ENCODE measurements around the gene PPM1G. TPM values are rescaled to one million over a fixed set of nuclear protein-coding genes. Genes with fewer than 3 reads are reported as not detected.

The PPM1G gene
- 97.8 TPM for polyA plus RNA-seq (2013, experiment 1 of 2)
- 96.1 TPM for polyA plus RNA-seq (2013, experiment 2 of 2)

- Histone ChIP-seq H3K9me3 (ENCODE audit: control insufficient read depth, low read length) (no peaks in the 10 kb centered on the region), H3K36me3 (ENCODE audit: control insufficient read depth, insufficient read depth, low read length) (peaks cover 15% of the 10 kb centered on the region), H3K4me3 (ENCODE audit: extremely low read depth, insufficient read depth, low read length, poor library complexity, severe bottlenecking) (peak within 1 kb of the TSS; percentile 87), H3K4me1 (ENCODE audit: control insufficient read depth, insufficient read depth, low read length, poor library complexity, severe bottlenecking) (peaks cover 2% of the 10 kb centered on the region), H3K27ac (ENCODE audit: low read depth, low read length, severe bottlenecking) (peak within 1 kb of the TSS; percentile 77)
- 5% methylated on average over 49 to 78 of the region's 82 CpGs for WGBS, 2 experiments (ENCODE audit: insufficient coverage in 2 of 2)
Observed at GRCh38 chr2:27409321-27410073, at the start of gene PPM1G. TSS of gene PPM1G (minus strand) at chr2:27409591. CDS start at chr2:27409422, 169 bp downstream.

GRCh38 chr2:27453968-27454367 is 44.6 kb upstream of the PPM1G start:
- Histone ChIP-seq H3K36me3 (ENCODE audit: control insufficient read depth, insufficient read depth, low read length) (peaks cover 67% of the 10 kb centered on the region), H3K27ac (ENCODE audit: low read depth, low read length, severe bottlenecking) (no peak overlapping the region), H3K4me1 (ENCODE audit: control insufficient read depth, insufficient read depth, low read length, poor library complexity, severe bottlenecking) (no peaks in the 10 kb centered on the region), H3K4me3 (ENCODE audit: extremely low read depth, insufficient read depth, low read length, poor library complexity, severe bottlenecking) (no peak overlapping the region), H3K9me3 (ENCODE audit: control insufficient read depth, low read length) (no peaks in the 10 kb centered on the region)
- WGBS, 2 experiments (ENCODE audit: insufficient coverage in 2 of 2): 83 to 90% methylated on average over 6 of the region's 7 CpGs

DNA sequence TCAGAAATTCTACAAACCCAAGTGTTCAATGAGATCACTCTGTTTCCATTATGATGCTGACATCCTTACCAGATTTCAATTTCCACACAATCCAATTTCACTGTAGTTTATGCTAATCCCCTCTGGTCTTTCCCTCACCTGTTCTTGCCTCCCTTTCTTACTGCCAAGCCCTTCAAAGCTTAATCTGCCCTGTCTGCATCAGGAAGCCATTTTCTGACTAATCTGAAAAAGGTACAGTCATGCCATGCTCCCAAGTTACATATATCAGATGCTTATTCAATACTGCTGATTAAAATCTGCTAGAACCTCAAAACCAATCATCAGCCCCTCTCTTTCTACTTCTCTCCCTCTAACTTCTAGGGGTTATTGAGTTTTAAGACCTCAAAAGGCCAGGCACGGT is 41.7 kb upstream of the PPM1G start:
- no peak overlapping the region for H3K4me3 ChIP-seq (ENCODE audit: extremely low read depth, insufficient read depth, low read length, poor library complexity, severe bottlenecking)
- H3K9me3 ChIP-seq (ENCODE audit: control insufficient read depth, low read length): no peaks in the 10 kb centered on the region
- peaks cover 64% of the 10 kb centered on the region for H3K36me3 ChIP-seq (ENCODE audit: control insufficient read depth, insufficient read depth, low read length)
- no CpG with 5 or more reads among the region's 1 CpG for WGBS, 2 experiments (ENCODE audit: insufficient coverage in 2 of 2)
- H3K27ac ChIP-seq (ENCODE audit: low read depth, low read length, severe bottlenecking): no peak overlapping the region
- no peaks in the 10 kb centered on the region for H3K4me1 ChIP-seq (ENCODE audit: control insufficient read depth, insufficient read depth, low read length, poor library complexity, severe bottlenecking)

- Histone ChIP-seq H3K4me1 (ENCODE audit: control insufficient read depth, insufficient read depth, low read length, poor library complexity, severe bottlenecking) (no peaks in the 10 kb centered on the region), H3K36me3 (ENCODE audit: control insufficient read depth, insufficient read depth, low read length) (peaks cover 64% of the 10 kb centered on the region), H3K27ac (ENCODE audit: low read depth, low read length, severe bottlenecking) (no peak overlapping the region), H3K9me3 (ENCODE audit: control insufficient read depth, low read length) (no peaks in the 10 kb centered on the region), H3K4me3 (ENCODE audit: extremely low read depth, insufficient read depth, low read length, poor library complexity, severe bottlenecking) (no peak overlapping the region)
- 59 to 78% methylated on average over 1 to 3 of the region's 3 CpGs for WGBS, 2 experiments (ENCODE audit: insufficient coverage in 2 of 2)
Observed at GRCh38 chr2:27448381-27448780, 39.0 kb upstream of the PPM1G start.

DNA sequence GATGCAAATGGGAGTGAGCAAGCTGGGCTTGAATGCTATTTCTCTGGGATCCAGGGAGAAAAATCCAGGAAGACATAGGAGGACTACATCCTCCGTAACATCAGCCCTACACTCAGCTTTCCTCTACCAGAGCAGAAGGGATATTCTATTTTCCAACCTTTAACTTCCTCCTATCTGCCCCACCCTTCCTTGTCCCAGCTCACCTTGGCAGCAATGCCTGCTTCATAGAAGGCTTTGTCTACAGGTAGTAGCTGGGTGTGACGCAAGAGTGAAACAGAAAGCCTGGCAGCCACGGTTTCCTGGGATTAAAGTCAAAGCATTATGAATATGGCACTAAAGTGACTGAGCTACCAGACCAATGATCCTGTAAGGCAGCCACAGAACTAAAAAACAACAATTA is 36.7 kb upstream of the PPM1G start:
- peaks cover 8% of the 10 kb centered on the region for H3K4me1 ChIP-seq (ENCODE audit: control insufficient read depth, insufficient read depth, low read length, poor library complexity, severe bottlenecking)
- no peaks in the 10 kb centered on the region for H3K9me3 ChIP-seq (ENCODE audit: control insufficient read depth, low read length)
- H3K27ac ChIP-seq (ENCODE audit: low read depth, low read length, severe bottlenecking): no peak overlapping the region
- no peak overlapping the region for H3K4me3 ChIP-seq (ENCODE audit: extremely low read depth, insufficient read depth, low read length, poor library complexity, severe bottlenecking)
- WGBS, 2 experiments (ENCODE audit: insufficient coverage in 2 of 2): 100% methylated on average over 1 of the region's 3 CpGs; no CpG with 5 or more reads in 1 of the 2 experiments
- H3K36me3 ChIP-seq (ENCODE audit: control insufficient read depth, insufficient read depth, low read length): peaks cover 59% of the 10 kb centered on the region

DNA sequence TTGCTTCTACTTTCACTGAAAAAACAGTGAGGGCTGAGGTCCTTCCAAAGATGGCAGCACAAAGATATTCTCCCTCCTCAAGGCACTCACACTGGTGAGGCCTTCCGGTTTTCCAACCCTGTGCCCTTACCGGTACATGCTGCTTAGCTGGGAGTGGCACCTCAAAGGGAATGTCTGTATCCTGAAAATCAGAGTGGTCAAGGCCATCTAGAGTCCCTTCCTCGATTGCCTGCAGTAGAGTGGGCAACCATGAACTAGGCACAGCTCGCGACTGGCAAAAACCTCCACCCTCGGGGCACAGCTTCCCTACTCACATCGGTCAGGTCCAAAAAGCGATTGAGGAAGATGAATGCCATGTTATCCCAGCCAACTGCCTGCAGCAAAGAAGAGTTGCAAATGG is 36.2 kb upstream of the PPM1G start:
- Histone ChIP-seq H3K9me3 (ENCODE audit: control insufficient read depth, low read length) (no peaks in the 10 kb centered on the region), H3K4me1 (ENCODE audit: control insufficient read depth, insufficient read depth, low read length, poor library complexity, severe bottlenecking) (peaks cover 8% of the 10 kb centered on the region), H3K4me3 (ENCODE audit: extremely low read depth, insufficient read depth, low read length, poor library complexity, severe bottlenecking) (no peak overlapping the region), H3K36me3 (ENCODE audit: control insufficient read depth, insufficient read depth, low read length) (peaks cover 59% of the 10 kb centered on the region), H3K27ac (ENCODE audit: low read depth, low read length, severe bottlenecking) (no peak overlapping the region)
- 91 to 94% methylated on average over 6 to 8 of the region's 8 CpGs for WGBS, 2 experiments (ENCODE audit: insufficient coverage in 2 of 2)

GRCh38 chr2:27445155-27445554 is 35.8 kb upstream of the PPM1G start:
- 92 to 96% methylated on average over 7 to 8 of the region's 8 CpGs for WGBS, 2 experiments (ENCODE audit: insufficient coverage in 2 of 2)
- Histone ChIP-seq H3K27ac (ENCODE audit: low read depth, low read length, severe bottlenecking) (no peak overlapping the region), H3K4me3 (ENCODE audit: extremely low read depth, insufficient read depth, low read length, poor library complexity, severe bottlenecking) (no peak overlapping the region), H3K36me3 (ENCODE audit: control insufficient read depth, insufficient read depth, low read length) (peaks cover 61% of the 10 kb centered on the region), H3K9me3 (ENCODE audit: control insufficient read depth, low read length) (no peaks in the 10 kb centered on the region), H3K4me1 (ENCODE audit: control insufficient read depth, insufficient read depth, low read length, poor library complexity, severe bottlenecking) (peaks cover 8% of the 10 kb centered on the region)

DNA sequence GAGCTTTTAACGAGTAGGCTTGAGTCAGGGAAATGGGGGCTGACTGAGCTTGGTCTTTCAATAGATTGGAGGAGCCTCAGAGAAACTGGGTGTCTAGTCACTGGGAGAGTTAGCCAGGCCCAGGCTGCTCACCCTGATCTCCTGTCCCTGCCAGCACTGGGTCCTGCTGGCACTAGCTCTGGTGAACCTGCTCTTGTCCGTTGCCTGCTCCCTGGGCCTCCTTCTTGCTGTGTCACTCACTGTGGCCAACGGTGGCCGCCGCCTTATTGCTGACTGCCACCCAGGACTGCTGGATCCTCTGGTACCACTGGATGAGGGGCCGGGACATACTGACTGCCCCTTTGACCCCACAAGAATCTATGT is 33.5 kb upstream of the PPM1G start:
- Histone ChIP-seq H3K4me3 (ENCODE audit: extremely low read depth, insufficient read depth, low read length, poor library complexity, severe bottlenecking) (no peak overlapping the region), H3K9me3 (ENCODE audit: control insufficient read depth, low read length) (no peaks in the 10 kb centered on the region), H3K27ac (ENCODE audit: low read depth, low read length, severe bottlenecking) (no peak overlapping the region), H3K36me3 (ENCODE audit: control insufficient read depth, insufficient read depth, low read length) (peaks cover 64% of the 10 kb centered on the region), H3K4me1 (ENCODE audit: control insufficient read depth, insufficient read depth, low read length, poor library complexity, severe bottlenecking) (peaks cover 8% of the 10 kb centered on the region)
- 75 to 83% methylated on average over 6 of the region's 6 CpGs for WGBS, 2 experiments (ENCODE audit: insufficient coverage in 2 of 2)

DNA sequence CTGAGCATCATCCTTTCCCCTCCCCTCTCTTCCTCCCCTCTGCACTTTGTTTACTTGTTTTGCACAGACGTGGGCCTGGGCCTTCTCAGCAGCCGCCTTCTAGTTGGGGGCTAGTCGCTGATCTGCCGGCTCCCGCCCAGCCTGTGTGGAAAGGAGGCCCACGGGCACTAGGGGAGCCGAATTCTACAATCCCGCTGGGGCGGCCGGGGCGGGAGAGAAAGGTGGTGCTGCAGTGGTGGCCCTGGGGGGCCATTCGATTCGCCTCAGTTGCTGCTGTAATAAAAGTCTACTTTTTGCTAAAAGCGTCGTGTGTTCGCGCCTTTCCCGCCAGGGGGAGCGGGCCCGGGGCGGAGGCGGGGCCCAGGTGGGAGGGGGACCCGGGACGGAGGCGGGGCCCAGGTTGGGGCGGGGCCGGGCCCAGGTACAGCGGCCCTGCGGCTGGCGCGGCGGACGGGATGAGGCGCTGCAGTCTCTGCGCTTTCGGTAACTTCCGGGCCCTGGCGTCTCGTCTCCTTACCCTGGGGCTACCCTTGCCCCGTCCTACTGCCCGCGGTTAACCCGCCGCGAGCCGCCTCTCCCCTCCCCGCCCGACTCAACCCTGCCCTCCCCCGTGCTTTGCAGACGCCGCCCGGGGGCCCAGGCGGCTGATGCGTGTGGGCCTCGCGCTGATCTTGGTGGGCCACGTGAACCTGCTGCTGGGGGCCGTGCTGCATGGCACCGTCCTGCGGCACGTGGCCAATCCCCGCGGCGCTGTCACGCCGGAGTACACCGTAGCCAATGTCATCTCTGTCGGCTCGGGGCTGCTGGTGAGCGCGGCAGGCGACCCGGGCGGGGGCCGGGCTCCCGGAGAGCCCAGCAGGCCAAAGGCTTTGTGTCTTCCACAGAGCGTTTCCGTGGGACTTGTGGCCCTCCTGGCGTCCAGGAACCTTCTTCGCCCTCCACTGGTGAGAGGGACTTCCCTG is 32.8 kb upstream of the PPM1G start, which contains the start of gene KRTCAP3:
TSS of gene KRTCAP3 (plus strand) at position 424 of the 962 bp plus-strand sequence. CDS start at position 456, 32 bp downstream.
- Histone ChIP-seq H3K4me3 (ENCODE audit: extremely low read depth, insufficient read depth, low read length, poor library complexity, severe bottlenecking) (no peak within 1 kb of the TSS), H3K9me3 (ENCODE audit: control insufficient read depth, low read length) (no peaks in the 10 kb centered on the region), H3K4me1 (ENCODE audit: control insufficient read depth, insufficient read depth, low read length, poor library complexity, severe bottlenecking) (peaks cover 8% of the 10 kb centered on the region), H3K27ac (ENCODE audit: low read depth, low read length, severe bottlenecking) (peak within 1 kb of the TSS; percentile 5), H3K36me3 (ENCODE audit: control insufficient read depth, insufficient read depth, low read length) (peaks cover 66% of the 10 kb centered on the region)
- WGBS, 2 experiments (ENCODE audit: insufficient coverage in 2 of 2): 29 to 31% methylated on average over 58 to 66 of the region's 80 CpGs

DNA sequence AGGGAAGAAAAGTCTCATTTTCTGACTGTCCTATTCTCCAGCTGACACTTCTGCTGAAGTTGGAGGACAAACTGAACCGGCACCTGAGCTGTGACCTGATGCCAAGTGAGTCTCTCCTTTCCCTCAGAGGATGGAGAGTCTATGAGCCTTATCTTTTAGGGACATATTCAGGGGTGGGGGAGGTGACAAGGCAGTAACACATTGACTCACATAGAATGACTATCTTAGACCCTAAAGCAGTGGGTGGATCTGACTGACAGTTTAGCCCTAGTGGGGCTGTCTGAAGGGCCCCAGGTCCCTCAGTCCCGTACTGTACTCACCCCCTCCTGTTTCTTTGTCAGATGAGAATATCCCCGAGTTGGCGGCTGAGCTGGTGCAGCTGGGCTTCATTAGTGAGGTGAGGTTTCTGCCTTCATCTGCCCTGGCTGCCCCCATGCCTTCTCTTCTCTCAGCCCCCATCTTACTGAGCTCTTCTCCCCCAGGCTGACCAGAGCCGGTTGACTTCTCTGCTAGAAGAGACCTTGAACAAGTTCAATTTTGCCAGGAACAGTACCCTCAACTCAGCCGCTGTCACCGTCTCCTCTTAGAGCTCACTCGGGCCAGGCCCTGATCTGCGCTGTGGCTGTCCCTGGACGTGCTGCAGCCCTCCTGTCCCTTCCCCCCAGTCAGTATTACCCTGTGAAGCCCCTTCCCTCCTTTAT is 32.0 kb upstream of the PPM1G start:
- Histone ChIP-seq H3K9me3 (ENCODE audit: control insufficient read depth, low read length) (no peaks in the 10 kb centered on the region), H3K4me3 (ENCODE audit: extremely low read depth, insufficient read depth, low read length, poor library complexity, severe bottlenecking) (no peak overlapping the region), H3K27ac (ENCODE audit: low read depth, low read length, severe bottlenecking) (peak overlapping the region; percentile 5), H3K4me1 (ENCODE audit: control insufficient read depth, insufficient read depth, low read length, poor library complexity, severe bottlenecking) (peaks cover 8% of the 10 kb centered on the region), H3K36me3 (ENCODE audit: control insufficient read depth, insufficient read depth, low read length) (peaks cover 73% of the 10 kb centered on the region)
- WGBS, 2 experiments (ENCODE audit: insufficient coverage in 2 of 2): 88 to 100% methylated on average over 7 to 8 of the region's 10 CpGs

Measured in mesodermal cell (in vitro differentiated cells).